ENCODE measurements around the gene LAIR1. TPM values are rescaled to one million over a fixed set of nuclear protein-coding genes. Genes with fewer than 3 reads are reported as not detected.
"Not testable (repeated sequence)": the region's sequence is repeated elsewhere in the genome, so short reads cannot be mapped to it uniquely, and the experiment has no call there.

The LAIR1 gene
- total and polyA plus RNA-seq, 4 donors = 2.1 to 78.4 (median 22.3) TPM

- 63% methylated on average over 4 of the region's 4 CpGs for WGBS, 2 donors
- no peak for ATAC-seq (ENCODE audit: low FRiP score)
- Histone ChIP-seq H3K9me3 (ENCODE audit: control insufficient read depth, low read length) (no peaks in the 10 kb centered on the region), H3K4me3 (ENCODE audit: low read length in 2 of 2) (no peak overlapping the region), H3K4me1 (ENCODE audit: control insufficient read depth in 1 of 2, insufficient read depth in 2 of 2, low read length in 2 of 2) (no peaks in the 10 kb centered on the region), H3K27me3 (ENCODE audit: control insufficient read depth in 1 of 2, insufficient read depth in 2 of 2, low read length in 1 of 2) (no peaks in the 10 kb centered on the region), H3K36me3 (ENCODE audit: control insufficient read depth in 1 of 2, insufficient read depth in 2 of 2, low read length in 1 of 2) (no peaks in the 10 kb centered on the region), H3K27ac (ENCODE audit: low read depth in 1 of 2, low read length in 2 of 2) (no peak overlapping the region)
- no peak for DNase-seq
- intact Hi-C loops (cut with DNase I) = no loop called here
Observed at GRCh38 chr19:54383330-54383729, 18.6 kb upstream of the LAIR1 start.

GRCh38 chr19:54382041-54382440 lies 17.3 kb upstream of the LAIR1 start:
- WGBS, 2 donors = 80 to 82% methylated on average over 12 to 13 of the region's 13 CpGs
- intact Hi-C loops (cut with DNase I) = not testable (repeated sequence)

GRCh38 chr19:54380897-54381296 lies 16.2 kb upstream of the LAIR1 start:
- H3K4me1 ChIP-seq (ENCODE audit: control insufficient read depth in 1 of 2, insufficient read depth in 2 of 2, low read length in 2 of 2) = no peaks in the 10 kb centered on the region
- no peak overlapping the region for H3K27ac ChIP-seq (ENCODE audit: low read depth in 1 of 2, low read length in 2 of 2)
- intact Hi-C loops (cut with DNase I) = no loop called here
- no peaks in the 10 kb centered on the region for H3K27me3 ChIP-seq (ENCODE audit: control insufficient read depth in 1 of 2, insufficient read depth in 2 of 2, low read length in 1 of 2)
- no peaks in the 10 kb centered on the region for H3K36me3 ChIP-seq (ENCODE audit: control insufficient read depth in 1 of 2, insufficient read depth in 2 of 2, low read length in 1 of 2)
- ATAC-seq (ENCODE audit: low FRiP score) = no peak
- no peak for DNase-seq
- no peak overlapping the region for H3K4me3 ChIP-seq (ENCODE audit: low read length in 2 of 2)
- no peaks in the 10 kb centered on the region for H3K9me3 ChIP-seq (ENCODE audit: control insufficient read depth, low read length)
- 74 to 86% methylated on average over 2 of the region's 2 CpGs for WGBS, 2 donors

More at GRCh38 chr19:54382041-54382440, 17.3 kb upstream of the LAIR1 start:
- ATAC-seq (ENCODE audit: low FRiP score); H3K4me1 ChIP-seq (ENCODE audit: control insufficient read depth in 1 of 2, insufficient read depth in 2 of 2, low read length in 2 of 2); H3K27me3 ChIP-seq (ENCODE audit: control insufficient read depth in 1 of 2, insufficient read depth in 2 of 2, low read length in 1 of 2); H3K4me3 ChIP-seq (ENCODE audit: low read length in 2 of 2); H3K36me3 ChIP-seq (ENCODE audit: control insufficient read depth in 1 of 2, insufficient read depth in 2 of 2, low read length in 1 of 2); DNase-seq; H3K27ac ChIP-seq (ENCODE audit: low read depth in 1 of 2, low read length in 2 of 2); H3K9me3 ChIP-seq (ENCODE audit: control insufficient read depth, low read length): not testable (repeated sequence)

GRCh38 chr19:54379187-54379678 lies 14.5 kb upstream of the LAIR1 start:
- H3K27me3 ChIP-seq (ENCODE audit: control insufficient read depth in 1 of 2, insufficient read depth in 2 of 2, low read length in 1 of 2) = no peaks in the 10 kb centered on the region
- no peak for DNase-seq
- no peak overlapping the region for H3K27ac ChIP-seq (ENCODE audit: low read depth in 1 of 2, low read length in 2 of 2)
- no peak for ATAC-seq (ENCODE audit: low FRiP score)
- intact Hi-C loops (cut with DNase I) = no loop called here
- no peaks in the 10 kb centered on the region for H3K36me3 ChIP-seq (ENCODE audit: control insufficient read depth in 1 of 2, insufficient read depth in 2 of 2, low read length in 1 of 2)
- H3K4me3 ChIP-seq (ENCODE audit: low read length in 2 of 2) = no peak overlapping the region
- no peaks in the 10 kb centered on the region for H3K9me3 ChIP-seq (ENCODE audit: control insufficient read depth, low read length)
- WGBS, 2 donors = 57 to 73% methylated on average over 5 of the region's 5 CpGs
- H3K4me1 ChIP-seq (ENCODE audit: control insufficient read depth in 1 of 2, insufficient read depth in 2 of 2, low read length in 2 of 2) = no peaks in the 10 kb centered on the region

GRCh38 chr19:54376610-54377285 lies 12.0 kb upstream of the LAIR1 start:
- H3K27ac ChIP-seq (ENCODE audit: low read depth in 1 of 2, low read length in 2 of 2) = no peak overlapping the region
- no peak overlapping the region for H3K4me3 ChIP-seq (ENCODE audit: low read length in 2 of 2)
- no peaks in the 10 kb centered on the region for H3K9me3 ChIP-seq (ENCODE audit: control insufficient read depth, low read length)
- no peaks in the 10 kb centered on the region for H3K36me3 ChIP-seq (ENCODE audit: control insufficient read depth in 1 of 2, insufficient read depth in 2 of 2, low read length in 1 of 2)
- intact Hi-C loops (cut with DNase I) = no loop called here
- 66 to 67% methylated on average over 11 of the region's 11 CpGs for WGBS, 2 donors
- ATAC-seq (ENCODE audit: low FRiP score) = no peak
- H3K27me3 ChIP-seq (ENCODE audit: control insufficient read depth in 1 of 2, insufficient read depth in 2 of 2, low read length in 1 of 2) = no peaks in the 10 kb centered on the region
- H3K4me1 ChIP-seq (ENCODE audit: control insufficient read depth in 1 of 2, insufficient read depth in 2 of 2, low read length in 2 of 2) = no peaks in the 10 kb centered on the region
- DNase-seq = no peak

GRCh38 chr19:54375181-54375938 lies 10.6 kb upstream of the LAIR1 start:
- DNase-seq; H3K4me3 ChIP-seq (ENCODE audit: low read length in 2 of 2); H3K4me1 ChIP-seq (ENCODE audit: control insufficient read depth in 1 of 2, insufficient read depth in 2 of 2, low read length in 2 of 2); intact Hi-C loops (cut with DNase I); ATAC-seq (ENCODE audit: low FRiP score); H3K27ac ChIP-seq (ENCODE audit: low read depth in 1 of 2, low read length in 2 of 2); H3K27me3 ChIP-seq (ENCODE audit: control insufficient read depth in 1 of 2, insufficient read depth in 2 of 2, low read length in 1 of 2); H3K9me3 ChIP-seq (ENCODE audit: control insufficient read depth, low read length); H3K36me3 ChIP-seq (ENCODE audit: control insufficient read depth in 1 of 2, insufficient read depth in 2 of 2, low read length in 1 of 2): not testable (repeated sequence)
- 84% methylated on average over 26 to 28 of the region's 28 CpGs for WGBS, 2 donors

- no peaks in the 10 kb centered on the region for H3K9me3 ChIP-seq (ENCODE audit: control insufficient read depth, low read length)
- no peak overlapping the region for H3K27ac ChIP-seq (ENCODE audit: low read depth in 1 of 2, low read length in 2 of 2)
- DNase-seq (peak in 1 of 2 donors; percentile 80), ATAC-seq (ENCODE audit: low FRiP score) (no peak)
- 74 to 75% methylated on average over 16 of the region's 16 CpGs for WGBS, 2 donors
- H3K4me3 ChIP-seq (ENCODE audit: low read length in 2 of 2) = no peak overlapping the region
- H3K27me3 ChIP-seq (ENCODE audit: control insufficient read depth in 1 of 2, insufficient read depth in 2 of 2, low read length in 1 of 2) = no peaks in the 10 kb centered on the region
- intact Hi-C loops (cut with DNase I) = no loop called here
- no peaks in the 10 kb centered on the region for H3K36me3 ChIP-seq (ENCODE audit: control insufficient read depth in 1 of 2, insufficient read depth in 2 of 2, low read length in 1 of 2)
- H3K4me1 ChIP-seq (ENCODE audit: control insufficient read depth in 1 of 2, insufficient read depth in 2 of 2, low read length in 2 of 2) = no peaks in the 10 kb centered on the region
Observed at GRCh38 chr19:54373781-54374631, 9.3 kb upstream of the LAIR1 start.

GRCh38 chr19:54371453-54371852 lies 6.7 kb upstream of the LAIR1 start:
- ATAC-seq (ENCODE audit: low FRiP score); H3K36me3 ChIP-seq (ENCODE audit: control insufficient read depth in 1 of 2, insufficient read depth in 2 of 2, low read length in 1 of 2); H3K9me3 ChIP-seq (ENCODE audit: control insufficient read depth, low read length); H3K4me1 ChIP-seq (ENCODE audit: control insufficient read depth in 1 of 2, insufficient read depth in 2 of 2, low read length in 2 of 2); H3K4me3 ChIP-seq (ENCODE audit: low read length in 2 of 2); H3K27me3 ChIP-seq (ENCODE audit: control insufficient read depth in 1 of 2, insufficient read depth in 2 of 2, low read length in 1 of 2); intact Hi-C loops (cut with DNase I); H3K27ac ChIP-seq (ENCODE audit: low read depth in 1 of 2, low read length in 2 of 2); DNase-seq: not testable (repeated sequence)
- 73 to 78% methylated on average over 5 of the region's 5 CpGs for WGBS, 2 donors
